GM23248 (cell line): ENCODE measurements around the gene GOLGA8H. TPM values are rescaled to one million over a fixed set of nuclear protein-coding genes. Genes with fewer than 3 reads are reported as not detected.
"Not testable (repeated sequence)": the region's sequence is repeated elsewhere in the genome, so short reads cannot be mapped to it uniquely, and the experiment has no call there.

ENCODE experiments used
- DNase-seq: peaks from one replicate; pipeline ENCODE4 v3.0.0-alpha.2; 2015
- H2AFZ ChIP-seq: fragments of 200-600 bp; sonication (generic); 2 replicates; pipeline ENCODE4 v1.6.1; 2016; ENCODE audit warnings: antibody characterized with exemption
- H3F3A ChIP-seq: fragments of 200-600 bp; sonication (generic); 2 replicates; pipeline ENCODE4 v1.6.1; 2016; ENCODE audit warnings: mild to moderate bottlenecking, antibody characterized with exemption, mixed run types; ENCODE audit not compliant: insufficient read depth
- H3K27ac ChIP-seq: fragments of 200-600 bp; sonication (generic); 2 replicates; pipeline ENCODE4 v1.5.1; 2016; ENCODE audit warnings: mild to moderate bottlenecking
- H3K27me3 ChIP-seq: fragments of 200-600 bp; sonication (generic); replicated peaks from 2 replicates; pipeline ENCODE4 v1.6.1; 2016; ENCODE audit warnings: mild to moderate bottlenecking; ENCODE audit not compliant: insufficient read depth
- H3K36me3 ChIP-seq: fragments of 200-600 bp; sonication (generic); 2 replicates; pipeline ENCODE4 v1.6.1; 2016; ENCODE audit warnings: low read depth, mild to moderate bottlenecking
- H3K4me1 ChIP-seq: fragments of 200-600 bp; sonication (generic); 2 replicates; pipeline ENCODE4 v1.6.1; 2016; ENCODE audit warnings: mild to moderate bottlenecking; ENCODE audit not compliant: insufficient read depth
- H3K4me2 ChIP-seq: fragments of 200-600 bp; sonication (generic); one replicate; pipeline ENCODE4 v1.6.1; 2016; ENCODE audit warnings: mild to moderate bottlenecking; ENCODE audit not compliant: unreplicated experiment
- H3K4me3 ChIP-seq: fragments of 200-600 bp; sonication (generic); 2 replicates; pipeline ENCODE4 v1.5.1; 2016; ENCODE audit warnings: mild to moderate bottlenecking
- H3K79me2 ChIP-seq: fragments of 200-600 bp; sonication (generic); 2 replicates; pipeline ENCODE4 v1.6.1; 2016; ENCODE audit warnings: mild to moderate bottlenecking; ENCODE audit not compliant: insufficient read depth
- H3K9ac ChIP-seq: fragments of 200-600 bp; sonication (generic); 2 replicates; pipeline ENCODE4 v1.6.1; 2016; ENCODE audit warnings: mild to moderate bottlenecking
- H3K9me2 ChIP-seq: fragments of 200-600 bp; sonication (generic); 2 replicates; pipeline ENCODE4 v1.6.1; 2016; ENCODE audit warnings: mixed run types, mild to moderate bottlenecking, moderate library complexity; ENCODE audit not compliant: insufficient read depth
- H3K9me3 ChIP-seq: fragments of 200-600 bp; sonication (generic); one replicate; pipeline ENCODE4 v1.6.1; 2017; ENCODE audit warnings: low read depth
- H4K20me1 ChIP-seq: fragments of 200-600 bp; sonication (generic); 2 replicates; pipeline ENCODE4 v1.6.0; 2016; ENCODE audit not compliant: insufficient read depth
- EZH2 ChIP-seq: fragments of 200-600 bp; sonication (generic); IDR thresholded peaks from 2 replicates; pipeline ENCODE4 v1.6.1; 2018; ENCODE audit warnings: antibody characterized with exemption, mild to moderate bottlenecking; ENCODE audit not compliant: insufficient read depth, poor library complexity, severe bottlenecking
- EZH2phosphoT487 ChIP-seq: fragments of 200-600 bp; sonication (generic); IDR thresholded peaks from 2 replicates; pipeline ENCODE4 v1.6.1; 2018; ENCODE audit warnings: antibody characterized with exemption, moderate library complexity, mild to moderate bottlenecking, low read depth; ENCODE audit not compliant: insufficient read depth
- WGBS, 2 experiments: methylation state at CpG; one replicate each; pipeline ENCODE4 v1.1.6; 2015 to 2017; ENCODE audit warnings: low lambda C conversion rate in 2 of 2, low coverage in 1 of 2; ENCODE audit errors: missing lambda C conversion rate in 2 of 2; 5-methylcytosine and 5-hydroxymethylcytosine counted together
- in situ Hi-C: fragments of 300-500 bp; cut with MboI; formaldehyde crosslinking; loops from 2 replicates; pipeline ENCODE4 v1.15.0; 2020
- polyA plus RNA-seq: library from polyadenylated mRNA; unstranded; fragments of >200 nt; fragmentation: Nextera tagmentation; extraction: Ambion mirVana; gene quantifications from 2 replicates; pipeline ENCODE4 v1.2.1, GENCODE V29; 2016
- small RNA-seq: library from RNA; depleted of rRNA; stranded (forward); fragments of <200 nt; gene quantifications from one replicate; pipeline ENCODE3, GENCODE V24; 2014; ENCODE audit warnings: low read depth, low replicate concordance
- total RNA-seq: library from RNA; depleted of rRNA; stranded (reverse); fragments of >200 nt; shearing (Covaris generic); gene quantifications from 2 replicates; pipeline ENCODE4 v1.2.3, GENCODE V29; 2014; rRNA removed

Gene GOLGA8H
- total and polyA plus RNA-seq, 2 experiments from 2014 or later: not detected

DNA sequence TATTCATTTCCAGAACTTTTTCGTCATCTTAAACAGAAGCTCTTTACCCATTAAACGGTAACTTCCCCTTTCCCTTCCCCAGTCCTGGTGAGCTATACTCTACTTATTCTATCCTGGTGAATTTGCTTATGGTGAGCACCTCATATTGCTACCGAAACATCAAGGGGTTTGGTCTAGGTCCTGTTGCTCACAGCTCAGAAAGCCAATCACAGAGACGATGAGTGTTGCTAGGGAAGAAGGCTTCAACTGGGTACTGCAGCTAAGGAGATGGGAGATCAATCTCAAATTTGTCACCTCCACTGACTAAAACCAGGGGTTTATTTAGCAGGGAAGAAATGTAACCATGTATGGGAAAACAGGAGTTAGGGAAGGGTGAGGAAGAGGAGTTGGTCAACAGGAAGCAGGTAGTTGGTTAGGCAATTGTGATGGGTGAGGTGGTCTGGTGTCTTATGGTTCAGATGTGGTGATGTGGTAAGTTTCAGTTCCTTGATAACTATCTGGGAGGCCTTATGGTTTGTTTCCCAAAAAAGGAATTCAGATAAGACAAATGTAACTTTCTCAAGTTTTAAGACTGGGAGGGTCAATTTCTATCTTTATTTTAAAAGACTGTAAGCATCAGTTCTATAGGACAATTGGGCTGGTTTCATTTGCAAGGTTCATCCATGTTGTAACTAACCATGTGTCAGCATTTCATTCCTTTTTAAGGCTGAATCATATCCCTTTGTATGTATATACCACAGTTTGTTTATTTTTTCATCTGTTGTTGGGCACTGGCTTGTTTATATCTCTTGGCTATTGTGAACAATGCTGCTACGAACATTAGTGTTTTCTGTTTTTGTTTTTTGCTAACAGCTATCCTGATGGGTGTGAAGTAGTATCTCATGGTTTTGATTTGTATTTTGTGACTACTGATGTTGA is 46.4 kb downstream of the GOLGA8H start:
- H3K9me3 ChIP-seq: no peaks in the 10 kb centered on the region
- H3K4me2 ChIP-seq: no peak overlapping the region
- no peaks in the 10 kb centered on the region for H3K27me3 ChIP-seq
- in situ Hi-C loops: loop anchor here (25.0 kb wide), 1 partner anchor 487 kb away; no protein-coding TSS in a partner anchor
- H2AFZ ChIP-seq: no peak overlapping the region
- 80 to 90% methylated on average over 5 of the region's 5 CpGs for WGBS, 2 experiments
- DNase-seq: peak; percentile 41
- H3K4me3 ChIP-seq: no peak overlapping the region
- peaks cover 4% of the 10 kb centered on the region; the same call in 1 of the 2 replicates for H3K36me3 ChIP-seq
- no peaks in the 10 kb centered on the region for H3F3A ChIP-seq
- H3K9me2 ChIP-seq: no peaks in the 10 kb centered on the region
- TF ChIP-seq EZH2: no peak
- TF ChIP-seq EZH2phosphoT487: no peak
- H3K27ac ChIP-seq: peak overlapping the region; percentile 11; the same call in 1 of the 2 replicates
- no peaks in the 10 kb centered on the region for H4K20me1 ChIP-seq
- H3K79me2 ChIP-seq: peaks cover 5% of the 10 kb centered on the region; the same call in 1 of the 2 replicates
- H3K9ac ChIP-seq: no peak overlapping the region
- no peaks in the 10 kb centered on the region for H3K4me1 ChIP-seq

- not testable (repeated sequence) for H3K9ac ChIP-seq, H3K9me2 ChIP-seq, H3K36me3 ChIP-seq, H3K27me3 ChIP-seq, H2AFZ ChIP-seq, H3K27ac ChIP-seq, H3K9me3 ChIP-seq, H4K20me1 ChIP-seq, H3K4me1 ChIP-seq, H3K4me3 ChIP-seq, H3K79me2 ChIP-seq, H3K4me2 ChIP-seq, H3F3A ChIP-seq
- WGBS, 2 experiments: 91 to 100% methylated on average over 1 of the region's 1 CpG
- in situ Hi-C loops: loop anchor here (25.0 kb wide), 1 partner anchor 476 kb away; no protein-coding TSS in a partner anchor
- DNase-seq: peak; percentile 42
These were observed 57.3 kb downstream of the GOLGA8H start for GRCh38 chr15:30661154-30661553.

Small RNA genes within 50 kb of the gene (small RNA-seq; reads per million reads assigned to genes)
- gene RF00096 (not detected), gene RN7SL628P (not detected), gene RN7SL796P (not detected)

Other genes with a start within 250 kb of the GOLGA8H start
- gene CHRFAM7A, start 210.5 kb upstream of the GOLGA8H start, total RNA-seq: not detected in 2 replicates
- gene CHRFAM7A, start 210.5 kb upstream of the GOLGA8H start, polyA plus RNA-seq: not detected in 2 replicates
- 0.65 and 1.0 TPM in 2 replicates for gene GOLGA8R, start 189.8 kb upstream of the GOLGA8H start, total RNA-seq
- 0.06 and 0.16 TPM in 2 replicates for gene GOLGA8R, start 189.8 kb upstream of the GOLGA8H start, polyA plus RNA-seq
- gene GOLGA8Q, start 52.0 kb upstream of the GOLGA8H start, total RNA-seq: 0.76 TPM in 1 of 2 replicates, not detected in the other
- gene GOLGA8Q, start 52.0 kb upstream of the GOLGA8H start, polyA plus RNA-seq: 0.49 TPM in 1 of 2 replicates, not detected in the other